Astrocyte (in vitro differentiated cells and primary cell): ENCODE measurements around the gene ETNPPL. TPM values are rescaled to one million over a fixed set of nuclear protein-coding genes. Genes with fewer than 3 reads are reported as not detected.

Experiments
- DNase-seq: peaks from one replicate; pipeline ENCODE4 v3.0.0-alpha.2; 2010; ENCODE audit warnings: low read depth
- FAIRE-seq: peaks from 2 replicates; lab custom pipeline; 2011; peaks lifted over from hg19 to GRCh38; lab: Jason Lieb, UNC
- H2AFZ ChIP-seq: 2 replicates; pipeline ENCODE4 v1.6.0; 2012; ENCODE audit warnings: low read depth, low read length, inconsistent platforms
- H3K27ac ChIP-seq: 2 replicates; pipeline ENCODE4 v1.5.1; 2011; ENCODE audit warnings: low read depth, low read length, inconsistent platforms
- H3K27me3 ChIP-seq: 2 replicates; pipeline ENCODE4 v1.6.0; 2011; ENCODE audit warnings: low read length, inconsistent platforms; ENCODE audit not compliant: insufficient read depth
- H3K36me3 ChIP-seq: 2 replicates; pipeline ENCODE4 v1.5.1; 2011; ENCODE audit warnings: low read length, inconsistent platforms; ENCODE audit not compliant: insufficient read depth
- H3K4me1 ChIP-seq: 2 replicates; pipeline ENCODE4 v1.5.1; 2011; ENCODE audit warnings: low read length, inconsistent platforms; ENCODE audit not compliant: insufficient read depth
- H3K4me2 ChIP-seq: 2 replicates; pipeline ENCODE4 v1.6.0; 2012; ENCODE audit warnings: low read length, inconsistent platforms
- H3K4me3 ChIP-seq: 2 replicates; pipeline ENCODE4 v1.5.1; 2011; ENCODE audit warnings: low read depth, mild to moderate bottlenecking, low read length, inconsistent platforms; ENCODE audit not compliant: insufficient read depth
- H3K79me2 ChIP-seq: 2 replicates; pipeline ENCODE4 v1.6.0; 2012; ENCODE audit warnings: mild to moderate bottlenecking, low read length, inconsistent platforms; ENCODE audit not compliant: insufficient read depth
- H3K9ac ChIP-seq: 2 replicates; pipeline ENCODE4 v1.6.0; 2012; ENCODE audit warnings: mild to moderate bottlenecking, low read length, inconsistent platforms
- H3K9me3 ChIP-seq: 2 replicates; pipeline ENCODE4 v1.5.1; 2012; ENCODE audit warnings: low read depth, mild to moderate bottlenecking, low read length, inconsistent platforms; ENCODE audit not compliant: insufficient read depth
- H4K20me1 ChIP-seq: 2 replicates; pipeline ENCODE4 v1.6.0; 2012; ENCODE audit warnings: low read length, inconsistent platforms; ENCODE audit not compliant: insufficient read depth
- H3K27ac Mint-ChIP-seq: one replicate; pipeline ENCODE4 v1.8.0; 2021; ENCODE audit warnings: mild to moderate bottlenecking, mixed read lengths; ENCODE audit not compliant: unreplicated experiment
- H3K27me3 Mint-ChIP-seq: one replicate; pipeline ENCODE4 v1.8.0; 2021; ENCODE audit warnings: low read depth, mixed read lengths; ENCODE audit not compliant: unreplicated experiment
- H3K36me3 Mint-ChIP-seq: one replicate; pipeline ENCODE4 v1.8.0; 2021; ENCODE audit warnings: low read depth, mixed read lengths; ENCODE audit not compliant: unreplicated experiment
- H3K4me1 Mint-ChIP-seq: one replicate; pipeline ENCODE4 v1.8.0; 2021; ENCODE audit warnings: low read depth, mixed read lengths; ENCODE audit not compliant: unreplicated experiment
- H3K4me3 Mint-ChIP-seq: one replicate; pipeline ENCODE4 v1.8.0; 2021; ENCODE audit warnings: mild to moderate bottlenecking, moderate library complexity, mixed read lengths; ENCODE audit not compliant: unreplicated experiment
- H3K9me3 Mint-ChIP-seq: one replicate; pipeline ENCODE4 v1.8.0; 2021; ENCODE audit warnings: mild to moderate bottlenecking, mixed read lengths; ENCODE audit not compliant: unreplicated experiment
- EZH2 ChIP-seq: IDR thresholded peaks from 2 replicates; pipeline ENCODE4 v1.6.1; 2012; ENCODE audit warnings: mild to moderate bottlenecking, low read length, inconsistent platforms; ENCODE audit not compliant: insufficient read depth
- total RNA-seq: library from RNA; stranded (reverse); gene quantifications from 2 replicates; pipeline ENCODE4 v1.2.1, GENCODE V29; 2021
- TF ChIP-seq, protein P1 (sequence below): IDR thresholded peaks from 2 replicates; pipeline ENCODE4 v1.5.1; 2011; ENCODE audit warnings: low read depth, mild to moderate bottlenecking, inconsistent platforms, low read length, moderate library complexity; ENCODE audit not compliant: insufficient read depth

ETNPPL gene
- total RNA-seq, 1 donor from 2014 or later = not detected

- peaks cover 5% of the 10 kb centered on the region for H3K27me3 Mint-ChIP-seq
- Histone ChIP-seq H4K20me1 (no peaks in the 10 kb centered on the region), H3K9ac (no peak overlapping the region), H3K79me2 (no peaks in the 10 kb centered on the region), H3K27me3 (peaks cover 2% of the 10 kb centered on the region), H3K4me3 (no peak overlapping the region), H3K36me3 (no peaks in the 10 kb centered on the region), H3K27ac (no peak overlapping the region), H2AFZ (no peak overlapping the region), H3K4me1 (no peaks in the 10 kb centered on the region), H3K9me3 (no peaks in the 10 kb centered on the region), H3K4me2 (no peak overlapping the region)
- FAIRE-seq (no peak), DNase-seq (no peak)
- H3K27ac Mint-ChIP-seq = no peak overlapping the region
- no peaks in the 10 kb centered on the region for H3K36me3 Mint-ChIP-seq
- H3K4me3 Mint-ChIP-seq = no peak overlapping the region
- TF ChIP-seq, protein P1, sequence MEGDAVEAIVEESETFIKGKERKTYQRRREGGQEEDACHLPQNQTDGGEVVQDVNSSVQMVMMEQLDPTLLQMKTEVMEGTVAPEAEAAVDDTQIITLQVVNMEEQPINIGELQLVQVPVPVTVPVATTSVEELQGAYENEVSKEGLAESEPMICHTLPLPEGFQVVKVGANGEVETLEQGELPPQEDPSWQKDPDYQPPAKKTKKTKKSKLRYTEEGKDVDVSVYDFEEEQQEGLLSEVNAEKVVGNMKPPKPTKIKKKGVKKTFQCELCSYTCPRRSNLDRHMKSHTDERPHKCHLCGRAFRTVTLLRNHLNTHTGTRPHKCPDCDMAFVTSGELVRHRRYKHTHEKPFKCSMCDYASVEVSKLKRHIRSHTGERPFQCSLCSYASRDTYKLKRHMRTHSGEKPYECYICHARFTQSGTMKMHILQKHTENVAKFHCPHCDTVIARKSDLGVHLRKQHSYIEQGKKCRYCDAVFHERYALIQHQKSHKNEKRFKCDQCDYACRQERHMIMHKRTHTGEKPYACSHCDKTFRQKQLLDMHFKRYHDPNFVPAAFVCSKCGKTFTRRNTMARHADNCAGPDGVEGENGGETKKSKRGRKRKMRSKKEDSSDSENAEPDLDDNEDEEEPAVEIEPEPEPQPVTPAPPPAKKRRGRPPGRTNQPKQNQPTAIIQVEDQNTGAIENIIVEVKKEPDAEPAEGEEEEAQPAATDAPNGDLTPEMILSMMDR = no peak
- no peak for TF ChIP-seq EZH2
- H3K9me3 Mint-ChIP-seq = no peaks in the 10 kb centered on the region
- H3K4me1 Mint-ChIP-seq = no peaks in the 10 kb centered on the region
Observed at GRCh38 chr4:108774809-108775530, 12.1 kb upstream of the ETNPPL start.

DNA sequence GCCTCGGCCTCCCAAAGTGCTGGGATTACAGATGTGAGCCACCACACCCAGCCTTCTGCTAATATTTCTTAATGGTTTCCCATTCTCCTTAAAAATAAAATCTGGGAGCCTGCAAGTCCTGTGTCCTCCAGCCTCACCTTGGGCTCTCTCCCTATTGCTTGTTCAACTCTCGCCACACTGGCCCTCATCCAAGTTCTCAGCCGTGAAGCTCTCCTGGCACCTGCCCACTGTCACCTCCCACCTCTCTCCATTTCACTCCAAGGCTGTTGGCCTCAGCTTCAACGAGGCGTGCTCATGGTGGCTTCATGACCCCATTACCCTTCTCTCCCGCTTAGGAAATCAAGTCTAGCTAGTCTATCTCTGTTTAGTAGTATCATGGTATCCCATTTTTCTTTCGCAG, 9.5 kb upstream of the ETNPPL start:
- no peaks in the 10 kb centered on the region for H3K79me2 ChIP-seq
- H3K4me3 ChIP-seq = no peak overlapping the region
- peaks cover 3% of the 10 kb centered on the region for H3K27me3 ChIP-seq
- Mint-ChIP-seq H3K9me3 (no peaks in the 10 kb centered on the region), H3K36me3 (no peaks in the 10 kb centered on the region), H3K4me3 (no peak overlapping the region), H3K27me3 (peaks cover 5% of the 10 kb centered on the region), H3K27ac (no peak overlapping the region), H3K4me1 (no peaks in the 10 kb centered on the region)
- H3K9me3 ChIP-seq = no peaks in the 10 kb centered on the region
- H3K9ac ChIP-seq = no peak overlapping the region
- H3K27ac ChIP-seq = no peak overlapping the region
- no peaks in the 10 kb centered on the region for H3K4me1 ChIP-seq
- no peaks in the 10 kb centered on the region for H3K36me3 ChIP-seq
- no peak for TF ChIP-seq EZH2
- TF ChIP-seq, protein P1 = no peak
- DNase-seq (no peak), FAIRE-seq (no peak)
- no peaks in the 10 kb centered on the region for H4K20me1 ChIP-seq
- H3K4me2 ChIP-seq = no peak overlapping the region
- no peak overlapping the region for H2AFZ ChIP-seq

GRCh38 chr4:108766058-108766457, 3.2 kb upstream of the ETNPPL start:
- no peak for DNase-seq
- H3K27me3 Mint-ChIP-seq = peaks cover 20% of the 10 kb centered on the region
- H3K36me3 Mint-ChIP-seq = no peaks in the 10 kb centered on the region
- H3K4me3 Mint-ChIP-seq = no peak overlapping the region
- Histone ChIP-seq H4K20me1 (no peaks in the 10 kb centered on the region), H3K9me3 (no peaks in the 10 kb centered on the region), H3K36me3 (no peaks in the 10 kb centered on the region), H2AFZ (no peak overlapping the region), H3K9ac (no peak overlapping the region), H3K27ac (no peak overlapping the region), H3K79me2 (no peaks in the 10 kb centered on the region), H3K4me1 (peaks cover 7% of the 10 kb centered on the region), H3K4me3 (no peak overlapping the region), H3K4me2 (no peak overlapping the region), H3K27me3 (peaks cover 22% of the 10 kb centered on the region)
- no peaks in the 10 kb centered on the region for H3K4me1 Mint-ChIP-seq
- no peak for FAIRE-seq
- no peak for TF ChIP-seq EZH2
- TF ChIP-seq, protein P1 = no peak
- H3K27ac Mint-ChIP-seq = no peak overlapping the region
- no peaks in the 10 kb centered on the region for H3K9me3 Mint-ChIP-seq
